ENCODE data around the gene HNRNPD.
"Not testable (repeated sequence)": the region's sequence is repeated elsewhere in the genome, so short reads cannot be mapped to it uniquely, and the experiment has no call there.

The HNRNPD gene

GRCh38 chr4:82373816-82374625, at the start of gene HNRNPD:
HNRNPD (minus strand) TSS chr4:82373991; CDS start chr4:82373678, 313 bp downstream.
- in situ Hi-C loops (cut with HindIII; ENCODE audit: low pct_ligation_motif_present, low pct_unique_long_range_greater_than_20kb, low sequenced_read_pairs): no loop called here
- peak; percentile 98 for DNase-seq

GRCh38 chr4:82422616-82423015, 48.8 kb upstream of the HNRNPD start:
- in situ Hi-C loops (cut with HindIII; ENCODE audit: low pct_ligation_motif_present, low pct_unique_long_range_greater_than_20kb, low sequenced_read_pairs): no loop called here
- no peak for DNase-seq

- no peak for DNase-seq
- in situ Hi-C loops (cut with HindIII; ENCODE audit: low pct_ligation_motif_present, low pct_unique_long_range_greater_than_20kb, low sequenced_read_pairs): no loop called here
These were observed 48.2 kb upstream of the HNRNPD start for GRCh38 chr4:82421796-82422560.

GRCh38 chr4:82419451-82419850, 45.7 kb upstream of the HNRNPD start:
- in situ Hi-C loops (cut with HindIII; ENCODE audit: low pct_ligation_motif_present, low pct_unique_long_range_greater_than_20kb, low sequenced_read_pairs): no loop called here
- no peak for DNase-seq

- DNase-seq: no peak
- in situ Hi-C loops (cut with HindIII; ENCODE audit: low pct_ligation_motif_present, low pct_unique_long_range_greater_than_20kb, low sequenced_read_pairs): no loop called here
These were observed 42.2 kb upstream of the HNRNPD start for GRCh38 chr4:82415922-82416365.

- DNase-seq; in situ Hi-C loops (cut with HindIII; ENCODE audit: low pct_ligation_motif_present, low pct_unique_long_range_greater_than_20kb, low sequenced_read_pairs): not testable (repeated sequence)
These were observed 41.3 kb upstream of the HNRNPD start for GRCh38 chr4:82415061-82415460.

- in situ Hi-C loops (cut with HindIII; ENCODE audit: low pct_ligation_motif_present, low pct_unique_long_range_greater_than_20kb, low sequenced_read_pairs): no loop called here
These were observed 29.9 kb upstream of the HNRNPD start for GRCh38 chr4:82403725-82404124.

GRCh38 chr4:82402196-82402775, 28.5 kb upstream of the HNRNPD start:
- in situ Hi-C loops (cut with HindIII; ENCODE audit: low pct_ligation_motif_present, low pct_unique_long_range_greater_than_20kb, low sequenced_read_pairs): no loop called here
- DNase-seq: no peak

More at GRCh38 chr4:82403725-82404124, 29.9 kb upstream of the HNRNPD start:
- no peak for DNase-seq

- DNase-seq: no peak
- in situ Hi-C loops (cut with HindIII; ENCODE audit: low pct_ligation_motif_present, low pct_unique_long_range_greater_than_20kb, low sequenced_read_pairs): no loop called here
These were observed 27.8 kb upstream of the HNRNPD start for GRCh38 chr4:82401600-82401999.

GRCh38 chr4:82398263-82398662, 24.5 kb upstream of the HNRNPD start:
- in situ Hi-C loops (cut with HindIII; ENCODE audit: low pct_ligation_motif_present, low pct_unique_long_range_greater_than_20kb, low sequenced_read_pairs): no loop called here

GRCh38 chr4:82397527-82397926, 23.7 kb upstream of the HNRNPD start:
- in situ Hi-C loops (cut with HindIII; ENCODE audit: low pct_ligation_motif_present, low pct_unique_long_range_greater_than_20kb, low sequenced_read_pairs): no loop called here
- no peak for DNase-seq

More at GRCh38 chr4:82398263-82398662, 24.5 kb upstream of the HNRNPD start:
- DNase-seq: no peak

GRCh38 chr4:82394896-82395295, 21.1 kb upstream of the HNRNPD start:
- in situ Hi-C loops (cut with HindIII; ENCODE audit: low pct_ligation_motif_present, low pct_unique_long_range_greater_than_20kb, low sequenced_read_pairs): no loop called here
- DNase-seq: no peak

- in situ Hi-C loops (cut with HindIII; ENCODE audit: low pct_ligation_motif_present, low pct_unique_long_range_greater_than_20kb, low sequenced_read_pairs); DNase-seq: not testable (repeated sequence)
These were observed 16.3 kb upstream of the HNRNPD start for GRCh38 chr4:82390061-82390460.

GRCh38 chr4:82388405-82388804, 14.6 kb upstream of the HNRNPD start:
- in situ Hi-C loops (cut with HindIII; ENCODE audit: low pct_ligation_motif_present, low pct_unique_long_range_greater_than_20kb, low sequenced_read_pairs): no loop called here
- DNase-seq: no peak

GRCh38 chr4:82386312-82386711, 12.5 kb upstream of the HNRNPD start:
- in situ Hi-C loops (cut with HindIII; ENCODE audit: low pct_ligation_motif_present, low pct_unique_long_range_greater_than_20kb, low sequenced_read_pairs); DNase-seq: not testable (repeated sequence)

- in situ Hi-C loops (cut with HindIII; ENCODE audit: low pct_ligation_motif_present, low pct_unique_long_range_greater_than_20kb, low sequenced_read_pairs): no loop called here
- no peak for DNase-seq
These were observed 9.0 kb upstream of the HNRNPD start for GRCh38 chr4:82382751-82383150.

GRCh38 chr4:82381661-82382296, 8.0 kb upstream of the HNRNPD start:
- in situ Hi-C loops (cut with HindIII; ENCODE audit: low pct_ligation_motif_present, low pct_unique_long_range_greater_than_20kb, low sequenced_read_pairs): no loop called here
- no peak for DNase-seq

- no peak for DNase-seq
- in situ Hi-C loops (cut with HindIII; ENCODE audit: low pct_ligation_motif_present, low pct_unique_long_range_greater_than_20kb, low sequenced_read_pairs): no loop called here
These were observed 7.4 kb upstream of the HNRNPD start for GRCh38 chr4:82381235-82381634.

GRCh38 chr4:82380831-82381230, 7.0 kb upstream of the HNRNPD start:
- in situ Hi-C loops (cut with HindIII; ENCODE audit: low pct_ligation_motif_present, low pct_unique_long_range_greater_than_20kb, low sequenced_read_pairs): no loop called here
- DNase-seq: no peak
